GM13976 (cell line): Measurements from ENCODE around the gene CEMIP.

ENCODE experiments used
- DNase-seq: peaks from one replicate; pipeline ENCODE4 v3.0.0; 2012; ENCODE audit warnings: low spot score
- in situ Hi-C: fragments of 300-500 bp; cut with MboI; formaldehyde crosslinking; loops from one replicate; pipeline ENCODE4 v1.12.0; 2022; ENCODE audit warnings: low sequenced_read_pairs, mixed read lengths, inconsistent platforms; ENCODE audit not compliant: unreplicated experiment
- TF ChIP-seq, protein P1 (sequence below): IDR thresholded peaks from 2 replicates; pipeline ENCODE4 v1.5.1; 2012; ENCODE audit warnings: borderline replicate concordance, mild to moderate bottlenecking; ENCODE audit not compliant: insufficient read depth; ENCODE audit errors: extremely low read depth, missing control alignments, control extremely low read depth

CEMIP gene

DNA sequence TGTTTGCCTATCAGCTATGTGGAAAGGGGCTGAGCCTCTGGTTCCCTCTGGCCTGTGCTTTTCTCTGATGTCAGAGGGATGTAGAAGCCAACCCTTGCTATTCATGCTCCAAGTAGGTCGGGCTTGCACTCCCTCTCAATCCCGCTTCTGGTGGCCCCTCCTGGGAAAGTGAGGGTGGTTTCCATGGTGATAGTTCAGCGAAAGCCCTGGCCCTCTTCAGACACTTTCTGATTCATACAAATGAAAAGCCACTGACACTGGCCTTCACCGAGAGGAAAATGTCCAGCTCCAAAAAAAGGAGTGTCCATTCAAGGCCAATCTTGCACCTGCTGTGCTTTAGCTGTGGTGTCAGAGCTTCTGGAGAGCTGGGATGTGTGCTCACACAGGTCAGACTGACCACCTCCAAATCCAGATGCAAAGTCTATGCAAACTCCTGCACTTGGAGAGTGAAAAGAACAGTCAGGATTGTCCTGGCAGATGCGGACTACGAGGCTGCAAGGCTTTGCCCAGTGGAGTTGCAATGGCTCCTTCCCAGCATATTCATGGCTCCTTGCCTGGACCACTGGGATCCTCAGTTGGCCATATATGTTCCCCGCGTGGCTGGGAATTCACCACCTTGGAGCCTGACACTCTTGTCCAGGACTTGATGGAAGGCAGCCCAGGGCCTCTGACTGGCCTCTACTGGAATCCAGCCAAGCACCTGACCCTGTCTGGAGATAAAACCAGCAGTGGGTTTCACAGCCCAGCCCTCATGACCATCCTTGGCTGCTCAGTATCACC lies 96.6 kb downstream of the CEMIP start:
- TF ChIP-seq, protein P1, sequence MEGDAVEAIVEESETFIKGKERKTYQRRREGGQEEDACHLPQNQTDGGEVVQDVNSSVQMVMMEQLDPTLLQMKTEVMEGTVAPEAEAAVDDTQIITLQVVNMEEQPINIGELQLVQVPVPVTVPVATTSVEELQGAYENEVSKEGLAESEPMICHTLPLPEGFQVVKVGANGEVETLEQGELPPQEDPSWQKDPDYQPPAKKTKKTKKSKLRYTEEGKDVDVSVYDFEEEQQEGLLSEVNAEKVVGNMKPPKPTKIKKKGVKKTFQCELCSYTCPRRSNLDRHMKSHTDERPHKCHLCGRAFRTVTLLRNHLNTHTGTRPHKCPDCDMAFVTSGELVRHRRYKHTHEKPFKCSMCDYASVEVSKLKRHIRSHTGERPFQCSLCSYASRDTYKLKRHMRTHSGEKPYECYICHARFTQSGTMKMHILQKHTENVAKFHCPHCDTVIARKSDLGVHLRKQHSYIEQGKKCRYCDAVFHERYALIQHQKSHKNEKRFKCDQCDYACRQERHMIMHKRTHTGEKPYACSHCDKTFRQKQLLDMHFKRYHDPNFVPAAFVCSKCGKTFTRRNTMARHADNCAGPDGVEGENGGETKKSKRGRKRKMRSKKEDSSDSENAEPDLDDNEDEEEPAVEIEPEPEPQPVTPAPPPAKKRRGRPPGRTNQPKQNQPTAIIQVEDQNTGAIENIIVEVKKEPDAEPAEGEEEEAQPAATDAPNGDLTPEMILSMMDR: no peak
- no peak for DNase-seq
- in situ Hi-C loops: no loop called here

DNA sequence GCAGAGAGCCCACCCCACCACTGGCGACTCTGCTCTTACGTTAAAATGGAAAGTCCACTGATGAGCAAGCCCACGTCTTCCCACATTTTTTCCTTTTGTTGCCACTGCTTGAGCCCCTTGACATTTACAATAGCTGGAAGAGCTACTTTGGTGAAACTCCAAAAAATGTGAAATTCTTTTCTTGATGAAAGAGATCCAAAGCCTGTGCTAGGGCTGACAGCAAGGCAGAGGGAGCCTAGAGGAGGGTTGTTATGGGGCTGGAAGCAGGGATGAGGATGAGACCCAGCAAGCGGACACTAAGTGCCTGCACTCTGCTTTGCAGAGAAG lies 97.1 kb downstream of the CEMIP start:
- in situ Hi-C loops: no loop called here
- TF ChIP-seq, protein P1: no peak
- no peak for DNase-seq

DNA sequence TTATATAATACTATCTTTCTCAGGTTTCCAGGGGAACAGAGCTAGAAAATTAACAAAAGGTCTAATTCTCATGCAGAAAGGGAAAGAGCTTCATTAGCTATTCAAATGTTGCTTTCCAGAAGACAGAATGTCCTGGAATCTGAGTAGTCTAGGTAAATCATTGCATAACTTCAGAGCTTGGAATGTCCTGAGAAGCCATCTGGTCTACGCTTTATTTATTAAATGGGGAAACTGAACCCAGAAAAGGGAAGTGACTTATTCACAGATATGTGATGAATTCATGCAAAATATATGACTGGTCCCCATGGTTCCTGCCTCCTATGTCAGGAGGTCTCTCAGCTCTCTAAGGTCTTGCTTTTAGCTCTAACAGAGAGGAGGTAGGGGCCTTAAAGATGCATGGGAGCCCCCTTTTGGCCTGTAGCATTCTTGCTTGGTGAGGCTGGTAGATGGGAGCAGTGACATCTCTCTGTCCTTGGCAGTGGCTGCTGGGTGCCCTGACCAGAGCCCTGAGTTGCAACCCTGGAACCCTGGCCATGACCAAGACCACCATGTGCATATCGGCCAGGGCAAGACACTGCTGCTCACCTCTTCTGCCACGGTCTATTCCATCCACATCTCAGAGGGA lies 99.2 kb downstream of the CEMIP start:
- no peak for DNase-seq
- in situ Hi-C loops: no loop called here
- TF ChIP-seq, protein P1: no peak

DNA sequence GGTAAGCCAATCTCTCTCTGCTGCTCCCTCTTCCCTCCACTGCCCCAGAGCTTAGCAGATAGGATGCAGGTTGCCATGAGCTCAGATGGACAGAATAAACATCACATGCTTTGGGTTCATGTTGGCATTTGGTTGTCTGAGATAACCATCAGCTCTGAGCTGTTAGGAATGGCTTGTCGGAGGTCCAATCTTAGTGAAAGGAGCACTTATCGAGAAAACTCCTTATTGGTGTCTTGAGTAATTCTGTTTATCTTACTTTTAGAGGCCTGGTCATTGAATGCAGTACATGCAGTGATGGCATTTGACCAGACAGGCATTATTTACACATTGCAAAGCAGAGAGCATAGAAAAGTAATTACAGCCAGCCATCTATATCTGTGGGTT lies 99.7 kb downstream of the CEMIP start:
- TF ChIP-seq, protein P1: no peak
- no peak for DNase-seq
- in situ Hi-C loops: no loop called here

DNA sequence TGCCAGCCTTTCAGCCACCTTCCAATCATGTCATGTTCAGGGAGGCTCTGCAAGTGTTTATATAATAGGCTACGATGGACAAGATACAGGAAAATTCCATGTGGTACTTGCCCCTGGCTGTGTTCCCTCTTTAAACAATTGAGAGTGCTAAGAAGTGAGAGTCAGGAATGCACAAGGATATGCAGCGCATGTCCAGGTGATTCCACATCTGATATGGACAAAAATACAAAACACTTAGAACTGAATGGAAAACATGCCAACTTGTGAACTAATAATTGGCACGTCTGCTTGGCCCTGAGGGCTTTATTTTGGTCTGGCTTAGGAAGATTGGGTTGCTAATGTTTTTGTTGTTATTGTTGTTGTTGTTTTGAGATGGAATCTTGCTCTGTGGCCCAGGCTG lies 100.9 kb downstream of the CEMIP start:
- no peak for DNase-seq
- TF ChIP-seq, protein P1: no peak
- in situ Hi-C loops: no loop called here

DNA sequence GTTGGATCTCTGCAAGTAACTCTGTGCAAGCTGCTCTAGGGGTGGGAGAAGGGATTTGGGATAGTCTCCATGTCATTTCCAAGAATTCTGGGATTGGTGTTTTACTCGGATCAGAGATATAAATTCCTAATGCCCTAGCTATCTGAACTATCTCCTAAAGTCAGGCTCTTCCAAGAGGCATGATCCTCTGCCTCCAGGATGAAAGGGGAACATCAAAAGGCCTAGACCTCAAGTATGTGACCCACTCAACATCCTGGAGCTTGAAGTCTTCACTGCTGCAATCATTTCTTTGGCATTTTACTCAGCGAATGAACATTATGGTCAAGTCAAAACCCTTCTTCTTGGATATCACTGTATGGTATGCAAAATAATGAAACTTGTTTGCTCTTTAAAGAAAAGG lies 104.5 kb downstream of the CEMIP start:
- TF ChIP-seq, protein P1: no peak
- no peak for DNase-seq
- in situ Hi-C loops: no loop called here
